ENCODE results near the gene C1orf21. TPM values are rescaled to one million over a fixed set of nuclear protein-coding genes. Genes with fewer than 3 reads are reported as not detected.

The C1orf21 gene
- total and polyA plus RNA-seq, 12 donors = 20.6 to 76.7 (median 67.5) TPM

GRCh38 chr1:184422490-184423233 lies 35.8 kb downstream of the C1orf21 start:
- Histone ChIP-seq H3K27me3 (no peaks in the 10 kb centered on the region), H3K9me3 (no peaks in the 10 kb centered on the region), H3K27ac (peak overlapping the region in 1 of 10 donors; percentile 12), H3K4me1 (peaks cover 14 to 94% (median 48%) of the 10 kb centered on the region in 9 donors), H3K4me3 (no peak overlapping the region), H3K36me3 (peaks cover 0 to 5% (median 0%) of the 10 kb centered on the region in 9 donors)
- 69 to 74% methylated on average over 9 of the region's 9 CpGs for WGBS, 2 donors
- DNase-seq (no peak), ATAC-seq (no peak)
- intact Hi-C loops (cut with DNase I) = no loop called here
- TF ChIP-seq, protein P1, sequence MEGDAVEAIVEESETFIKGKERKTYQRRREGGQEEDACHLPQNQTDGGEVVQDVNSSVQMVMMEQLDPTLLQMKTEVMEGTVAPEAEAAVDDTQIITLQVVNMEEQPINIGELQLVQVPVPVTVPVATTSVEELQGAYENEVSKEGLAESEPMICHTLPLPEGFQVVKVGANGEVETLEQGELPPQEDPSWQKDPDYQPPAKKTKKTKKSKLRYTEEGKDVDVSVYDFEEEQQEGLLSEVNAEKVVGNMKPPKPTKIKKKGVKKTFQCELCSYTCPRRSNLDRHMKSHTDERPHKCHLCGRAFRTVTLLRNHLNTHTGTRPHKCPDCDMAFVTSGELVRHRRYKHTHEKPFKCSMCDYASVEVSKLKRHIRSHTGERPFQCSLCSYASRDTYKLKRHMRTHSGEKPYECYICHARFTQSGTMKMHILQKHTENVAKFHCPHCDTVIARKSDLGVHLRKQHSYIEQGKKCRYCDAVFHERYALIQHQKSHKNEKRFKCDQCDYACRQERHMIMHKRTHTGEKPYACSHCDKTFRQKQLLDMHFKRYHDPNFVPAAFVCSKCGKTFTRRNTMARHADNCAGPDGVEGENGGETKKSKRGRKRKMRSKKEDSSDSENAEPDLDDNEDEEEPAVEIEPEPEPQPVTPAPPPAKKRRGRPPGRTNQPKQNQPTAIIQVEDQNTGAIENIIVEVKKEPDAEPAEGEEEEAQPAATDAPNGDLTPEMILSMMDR (IDR thresholded peaks at IDR 0.05) = no peak

GRCh38 chr1:184423649-184424048 lies 36.8 kb downstream of the C1orf21 start:
- DNase-seq (no peak), ATAC-seq (no peak)
- no peak overlapping the region for H3K27ac ChIP-seq
- H3K4me3 ChIP-seq = no peak overlapping the region
- 68 to 69% methylated on average over 2 of the region's 2 CpGs for WGBS, 2 donors
- H3K27me3 ChIP-seq = no peaks in the 10 kb centered on the region
- intact Hi-C loops (cut with DNase I) = no loop called here
- H3K4me1 ChIP-seq = peaks cover 8 to 85% (median 40%) of the 10 kb centered on the region in 9 donors
- H3K9me3 ChIP-seq = no peaks in the 10 kb centered on the region
- peaks cover 0 to 5% (median 0%) of the 10 kb centered on the region in 9 donors for H3K36me3 ChIP-seq
- TF ChIP-seq, protein P1 (IDR thresholded peaks at IDR 0.05) = no peak

DNA sequence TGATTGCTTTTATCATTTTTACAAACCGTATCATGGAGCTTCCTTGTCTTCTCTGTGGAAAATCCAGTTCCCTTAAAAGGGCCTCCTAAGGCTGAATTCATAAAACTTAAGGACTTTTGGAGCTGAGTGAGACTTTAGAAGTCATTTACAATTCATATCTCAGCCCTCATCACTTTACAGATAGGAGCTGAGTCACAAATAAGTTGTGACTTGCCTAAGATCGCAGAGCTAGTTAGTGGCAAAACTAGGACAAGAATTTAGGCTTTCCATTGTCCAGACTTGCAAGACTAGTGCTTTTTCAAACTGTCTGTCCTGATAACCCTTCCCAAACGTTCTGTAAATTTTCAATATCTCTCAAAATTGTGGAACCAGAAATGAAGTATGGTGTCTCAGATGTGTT lies 37.3 kb downstream of the C1orf21 start:
- intact Hi-C loops (cut with DNase I) = no loop called here
- TF ChIP-seq, protein P1 (IDR thresholded peaks at IDR 0.05) = no peak
- H3K4me3 ChIP-seq = no peak overlapping the region
- ATAC-seq (no peak), DNase-seq (no peak)
- peaks cover 0 to 5% (median 0%) of the 10 kb centered on the region in 9 donors for H3K36me3 ChIP-seq
- WGBS, 2 donors = 59 to 64% methylated on average over 3 of the region's 3 CpGs
- no peaks in the 10 kb centered on the region for H3K9me3 ChIP-seq
- H3K4me1 ChIP-seq = peaks cover 8 to 84% (median 38%) of the 10 kb centered on the region in 9 donors
- H3K27me3 ChIP-seq = no peaks in the 10 kb centered on the region
- no peak overlapping the region for H3K27ac ChIP-seq

DNA sequence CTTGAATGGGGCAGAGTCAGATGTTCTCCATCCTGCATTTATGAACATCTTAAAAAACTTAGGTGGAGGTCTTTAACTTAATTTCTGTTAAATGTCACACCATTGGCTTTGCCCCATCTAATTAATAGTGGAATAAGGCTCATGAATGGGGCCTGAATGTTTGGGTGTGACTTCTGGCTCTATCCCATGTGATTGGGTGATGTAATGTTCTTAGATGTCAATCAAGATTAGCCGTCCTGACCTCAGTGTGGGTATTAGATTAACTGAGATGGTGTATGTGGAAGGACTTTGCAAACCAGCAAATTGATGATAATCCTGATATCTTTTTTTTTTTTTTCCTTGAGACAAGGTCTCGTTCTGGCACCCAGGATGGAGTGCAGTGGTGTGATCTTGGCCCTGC lies 38.1 kb downstream of the C1orf21 start:
- ATAC-seq (no peak), DNase-seq (no peak)
- Histone ChIP-seq H3K27me3 (no peaks in the 10 kb centered on the region), H3K4me3 (no peak overlapping the region), H3K9me3 (no peaks in the 10 kb centered on the region), H3K4me1 (peaks cover 8 to 81% (median 37%) of the 10 kb centered on the region in 9 donors), H3K27ac (no peak overlapping the region), H3K36me3 (peaks cover 0 to 5% (median 0%) of the 10 kb centered on the region in 9 donors)
- intact Hi-C loops (cut with DNase I) = no loop called here
- TF ChIP-seq, protein P1 (IDR thresholded peaks at IDR 0.05) = no peak
- WGBS, 2 donors = 67 to 95% methylated on average over 2 of the region's 2 CpGs

Measured in heart right ventricle (tissue), 16 donors.